Tibial nerve (tissue), 4 donors: ENCODE measurements around the gene C2orf92.

ENCODE experiments used
- EP300 ChIP-seq, 2 donors: sonication (generic); formaldehyde crosslinking; IDR thresholded peaks; one replicate each; pipeline ENCODE4 v1.6.1; 2017; ENCODE audit warnings: antibody characterized with exemption in 2 of 2, mild to moderate bottlenecking in 1 of 2
- POLR2A ChIP-seq, 2 donors: fragments of 450-650 bp; IDR thresholded peaks; one replicate each; pipeline ENCODE4 v1.6.1; 2017; ENCODE audit warnings: antibody characterized with exemption in 2 of 2, mild to moderate bottlenecking in 2 of 2, moderate library complexity in 2 of 2
- TF ChIP-seq, protein P1 (sequence below), 5 experiments: fragments of 200-600 bp in 3 of 5; fragments of 450-650 bp in 2 of 5; sonication (generic) in 3 of 5; IDR thresholded peaks; one replicate each; pipeline ENCODE4 v1.5.1; 2016 to 2019; ENCODE audit warnings: antibody characterized with exemption in 5 of 5, mild to moderate bottlenecking in 3 of 5, moderate library complexity in 2 of 5

DNA sequence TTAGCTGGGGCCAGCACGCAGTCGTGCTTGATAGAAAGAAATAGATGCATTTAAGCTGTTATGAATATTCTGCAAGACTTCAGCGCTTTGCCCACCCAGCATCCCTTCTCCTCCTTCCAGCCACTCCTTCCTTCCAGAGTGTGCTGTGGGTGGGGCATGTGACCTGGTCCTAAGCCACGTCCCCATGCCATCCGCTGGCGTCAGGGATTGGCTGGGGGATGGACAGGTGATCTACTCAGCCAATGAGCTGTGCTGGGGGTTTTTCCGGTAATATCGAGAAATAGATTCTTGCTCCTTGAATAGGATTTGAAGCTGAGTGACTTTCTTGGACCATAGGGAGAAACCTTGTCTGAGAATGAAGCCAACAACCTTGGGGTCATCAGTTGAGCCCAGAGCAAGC, 39.1 kb downstream of the C2orf92 start:
- TF ChIP-seq, protein P1, sequence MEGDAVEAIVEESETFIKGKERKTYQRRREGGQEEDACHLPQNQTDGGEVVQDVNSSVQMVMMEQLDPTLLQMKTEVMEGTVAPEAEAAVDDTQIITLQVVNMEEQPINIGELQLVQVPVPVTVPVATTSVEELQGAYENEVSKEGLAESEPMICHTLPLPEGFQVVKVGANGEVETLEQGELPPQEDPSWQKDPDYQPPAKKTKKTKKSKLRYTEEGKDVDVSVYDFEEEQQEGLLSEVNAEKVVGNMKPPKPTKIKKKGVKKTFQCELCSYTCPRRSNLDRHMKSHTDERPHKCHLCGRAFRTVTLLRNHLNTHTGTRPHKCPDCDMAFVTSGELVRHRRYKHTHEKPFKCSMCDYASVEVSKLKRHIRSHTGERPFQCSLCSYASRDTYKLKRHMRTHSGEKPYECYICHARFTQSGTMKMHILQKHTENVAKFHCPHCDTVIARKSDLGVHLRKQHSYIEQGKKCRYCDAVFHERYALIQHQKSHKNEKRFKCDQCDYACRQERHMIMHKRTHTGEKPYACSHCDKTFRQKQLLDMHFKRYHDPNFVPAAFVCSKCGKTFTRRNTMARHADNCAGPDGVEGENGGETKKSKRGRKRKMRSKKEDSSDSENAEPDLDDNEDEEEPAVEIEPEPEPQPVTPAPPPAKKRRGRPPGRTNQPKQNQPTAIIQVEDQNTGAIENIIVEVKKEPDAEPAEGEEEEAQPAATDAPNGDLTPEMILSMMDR (IDR thresholded peaks at IDR 0.05), result no peak
- TF ChIP-seq EP300 (IDR thresholded peaks at IDR 0.05) (no peak), POLR2A (IDR thresholded peaks at IDR 0.05) (no peak)
